OCI-M2 (cell line): ENCODE data around the gene TRIM33.
"Not testable (repeated sequence)": the region's sequence is repeated elsewhere in the genome, so short reads cannot be mapped to it uniquely, and the experiment has no call there.

ENCODE experiments used
- DNase-seq: peaks from one replicate; lab custom pipeline; 2025; ENCODE audit not compliant: unreplicated experiment; lab: John Stamatoyannopoulos, UW

Gene TRIM33

DNA sequence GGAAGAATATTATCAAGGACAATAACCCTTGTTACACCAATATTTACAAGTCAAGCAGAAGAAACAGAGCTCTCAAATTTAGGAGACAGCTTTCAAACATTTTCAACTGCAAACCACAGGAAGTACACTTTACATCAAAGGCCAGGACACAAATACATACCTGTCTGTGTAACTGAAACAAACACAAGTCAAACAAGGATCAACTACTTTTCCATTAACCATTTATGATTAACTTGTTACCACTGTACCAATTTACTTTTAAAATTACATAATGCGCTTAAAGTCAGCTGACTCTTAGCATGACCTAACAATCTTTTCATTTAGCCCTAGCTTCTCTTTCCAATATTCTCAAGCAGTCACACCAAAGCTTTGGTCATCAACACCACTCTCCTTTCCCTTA is 43.5 kb downstream of the TRIM33 start:
- no peak for DNase-seq

DNA sequence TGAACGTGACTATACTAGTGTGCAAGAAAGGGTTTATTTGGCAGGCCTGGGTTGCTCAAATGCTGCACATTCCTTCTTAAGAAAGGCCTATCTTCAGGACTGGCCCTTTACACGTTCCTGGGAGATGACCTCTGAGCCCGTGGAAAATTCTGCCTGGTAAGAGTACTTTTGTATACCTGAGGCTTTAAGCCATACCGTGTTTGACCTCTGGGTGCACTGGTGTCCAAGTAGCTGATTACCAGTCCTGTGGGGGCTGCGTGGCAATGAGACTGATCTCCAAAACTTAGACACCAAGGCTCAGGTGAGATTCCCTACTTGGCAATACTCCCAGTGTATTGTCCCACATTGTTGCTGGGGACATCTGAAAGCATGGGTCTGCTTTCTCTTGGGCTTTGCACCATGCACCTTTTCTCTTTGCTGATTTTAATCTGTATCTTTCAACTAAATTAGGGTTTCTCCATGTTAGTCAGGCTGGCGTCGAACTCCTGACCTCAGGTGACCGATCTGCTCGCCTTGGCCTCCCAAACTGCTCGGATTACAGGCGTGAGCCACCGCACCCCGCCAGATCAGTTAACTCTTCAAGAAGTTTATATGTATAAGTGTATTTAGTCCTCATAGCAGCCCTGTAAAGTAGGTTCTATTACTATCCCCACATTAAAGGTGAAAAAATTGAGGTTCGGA is 44.5 kb downstream of the TRIM33 start:
- no peak for DNase-seq

DNA sequence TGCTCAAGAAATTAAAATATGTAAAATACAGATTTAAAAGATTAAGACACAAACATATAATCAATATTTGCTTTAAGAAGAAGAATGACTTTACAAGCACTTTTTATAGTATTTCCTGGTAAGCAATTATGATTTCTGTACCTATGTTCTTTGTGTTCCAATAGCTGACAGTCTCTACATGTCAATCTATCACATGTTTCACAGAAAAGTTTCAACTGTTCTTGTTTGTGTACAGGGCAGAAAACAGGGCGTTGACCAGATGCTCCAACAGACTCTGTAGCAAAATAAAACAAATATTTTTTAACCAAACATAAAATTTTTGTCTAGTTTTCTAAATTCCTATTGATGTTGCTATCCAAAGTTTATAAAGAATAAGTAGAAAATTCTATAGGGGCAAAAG is 48.0 kb downstream of the TRIM33 start:
- DNase-seq: no peak

DNA sequence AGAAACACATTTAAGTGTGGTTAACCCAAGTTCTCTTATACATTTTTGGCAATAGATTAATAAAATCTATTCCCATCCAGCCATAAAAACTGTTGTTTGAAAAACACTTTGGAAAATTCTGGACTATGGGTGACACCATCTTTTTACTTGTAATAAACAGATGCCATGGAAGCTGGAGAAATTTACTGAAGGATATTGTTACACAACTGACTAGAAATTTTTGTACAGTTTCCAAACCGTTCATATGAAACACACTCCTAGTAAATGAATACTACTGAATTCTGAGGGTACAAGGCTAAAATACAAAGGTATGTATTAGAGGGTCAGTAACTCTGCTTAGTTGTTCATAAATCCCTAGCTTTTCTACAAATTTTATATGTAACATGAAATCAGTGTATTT is 48.7 kb downstream of the TRIM33 start:
- DNase-seq: no peak

DNA sequence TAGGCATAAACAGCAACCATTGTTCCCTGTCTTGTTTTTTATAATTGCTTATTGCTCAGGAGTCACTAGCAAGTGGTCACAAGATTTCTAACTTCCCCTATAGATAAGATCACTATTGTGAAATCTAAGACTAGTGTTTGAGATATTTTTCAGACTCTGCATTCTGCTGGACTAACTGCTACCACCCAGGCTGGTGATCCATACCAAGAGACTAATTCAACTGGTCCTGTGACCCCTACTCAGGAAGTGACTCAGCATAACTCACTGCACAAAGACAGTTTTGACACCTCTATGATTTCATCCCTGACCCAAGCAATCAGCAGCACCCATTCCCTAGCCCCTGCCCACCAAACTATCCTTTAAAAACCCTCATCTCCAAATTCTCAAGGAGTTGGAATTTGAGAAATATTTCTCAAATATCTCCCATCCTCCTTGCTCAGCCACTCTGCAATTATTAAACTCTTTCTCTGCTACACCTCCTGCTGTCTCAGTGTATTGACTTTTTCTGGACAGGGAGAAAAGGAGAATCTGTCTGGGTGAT is 52.7 kb downstream of the TRIM33 start:
- no peak for DNase-seq

DNA sequence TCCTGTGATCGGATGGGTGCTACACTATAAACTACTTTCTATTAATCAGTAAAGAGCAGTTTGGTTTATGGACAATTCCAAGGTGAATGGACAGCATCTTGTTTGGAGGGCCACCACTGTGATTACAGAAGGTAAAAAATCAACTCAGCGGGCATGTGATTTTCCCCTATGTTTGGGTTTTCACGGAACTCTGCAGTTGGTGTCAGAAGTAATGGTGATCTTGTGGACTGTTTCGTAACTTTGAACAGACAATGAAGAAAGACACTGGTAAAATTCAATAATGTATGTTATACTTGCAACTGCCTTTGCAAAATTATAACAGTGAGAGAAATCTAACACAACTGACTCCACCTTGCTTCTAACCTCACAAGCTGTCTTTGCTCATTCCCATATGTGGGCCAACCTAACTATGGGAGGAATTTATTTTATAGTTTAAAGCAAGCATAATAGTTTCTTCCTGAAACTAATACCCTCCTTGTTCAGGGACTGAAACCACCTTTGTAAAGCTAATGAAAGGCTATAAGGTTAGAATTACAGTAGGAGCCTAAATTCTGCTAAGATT is 53.2 kb downstream of the TRIM33 start:
- no peak for DNase-seq

DNA sequence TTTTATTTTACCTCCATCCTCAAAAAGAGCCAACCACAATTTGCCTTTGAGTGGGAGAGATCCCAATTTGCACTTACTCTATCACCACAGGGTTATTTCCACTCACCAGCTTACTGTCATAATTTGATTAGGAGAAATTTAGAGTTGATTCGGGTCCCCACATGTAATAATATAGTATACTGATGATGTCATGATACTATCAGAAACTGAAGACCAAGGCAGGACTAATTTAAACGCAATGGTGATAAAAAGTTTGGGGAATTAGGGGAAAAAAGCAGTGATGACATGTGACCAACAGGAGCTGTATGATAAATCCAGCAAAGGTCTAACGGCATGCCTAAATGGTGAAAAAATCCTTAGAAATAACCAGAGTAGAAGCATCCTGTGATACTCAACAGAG is 54.4 kb downstream of the TRIM33 start:
- DNase-seq: no peak

DNA sequence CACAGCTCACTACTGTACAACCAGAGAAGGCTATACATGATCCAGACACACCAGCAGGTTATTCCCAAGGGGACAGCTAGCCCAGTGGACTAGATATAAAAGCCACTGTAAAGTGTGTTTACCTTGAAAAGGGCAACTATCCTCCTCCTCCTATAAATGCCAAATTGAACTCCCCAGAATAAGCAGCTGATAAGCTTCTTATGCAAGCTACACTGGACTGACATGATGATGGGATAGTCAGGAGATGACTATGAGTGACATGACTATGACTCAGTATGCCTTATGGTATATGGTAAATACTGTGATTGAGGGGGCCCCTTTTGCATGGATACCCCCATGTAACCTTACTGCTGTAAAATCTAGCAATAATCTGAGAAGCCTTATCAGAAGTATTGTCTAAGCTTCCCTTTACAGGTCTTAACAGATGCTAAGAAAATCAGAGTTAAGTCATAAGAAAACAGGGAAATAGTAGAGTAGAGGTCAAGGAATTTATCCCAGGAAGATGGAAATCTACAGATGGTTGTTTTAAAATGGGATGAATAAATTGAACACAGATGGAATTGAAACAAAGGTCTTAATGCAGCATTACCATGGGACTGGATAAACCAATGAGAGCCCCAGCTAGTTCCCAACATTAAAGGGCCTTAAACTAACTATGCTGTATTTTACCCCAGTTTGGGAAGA is 55.8 kb downstream of the TRIM33 start:
- DNase-seq: no peak

DNA sequence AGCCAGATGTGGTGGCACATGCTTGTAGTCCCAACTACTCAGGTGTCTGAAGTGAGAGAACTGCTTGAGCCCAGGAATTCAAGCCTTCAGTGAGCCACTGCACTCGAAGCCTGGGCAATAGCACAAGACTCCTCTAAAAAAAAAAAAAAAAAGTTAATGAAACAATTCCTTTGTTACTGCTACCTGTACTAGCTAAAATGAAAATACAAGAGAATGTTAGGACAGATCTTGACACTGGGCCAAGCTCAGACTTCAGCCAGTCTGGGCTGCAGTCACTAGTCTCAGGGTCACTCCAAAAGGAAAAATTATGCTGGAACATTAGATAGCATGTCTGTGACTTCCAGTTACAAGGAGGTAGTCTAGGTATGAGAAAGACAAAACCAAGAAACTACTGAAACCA is 56.5 kb downstream of the TRIM33 start:
- DNase-seq: no peak

DNA sequence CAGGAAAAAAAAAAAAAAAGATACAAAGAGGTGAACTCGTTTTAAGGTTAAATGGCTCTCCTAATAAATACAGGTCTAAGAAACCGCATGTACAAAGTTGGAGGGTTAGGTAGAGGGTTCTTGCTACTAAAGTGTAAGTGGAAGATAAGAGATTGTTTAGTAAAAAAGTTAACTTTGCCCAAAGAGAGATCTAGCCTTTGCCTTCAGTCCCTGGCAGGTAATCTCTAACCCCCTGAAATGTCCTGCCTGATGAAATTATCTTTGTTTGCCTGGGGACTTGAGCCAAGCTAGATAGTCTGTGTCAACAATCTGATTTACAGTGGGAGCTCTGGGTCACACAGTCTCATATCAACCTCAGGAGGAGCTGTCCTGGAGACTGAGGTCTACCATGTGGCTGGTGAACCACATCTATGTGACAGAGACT is 57.6 kb downstream of the TRIM33 start:
- no peak for DNase-seq

DNA sequence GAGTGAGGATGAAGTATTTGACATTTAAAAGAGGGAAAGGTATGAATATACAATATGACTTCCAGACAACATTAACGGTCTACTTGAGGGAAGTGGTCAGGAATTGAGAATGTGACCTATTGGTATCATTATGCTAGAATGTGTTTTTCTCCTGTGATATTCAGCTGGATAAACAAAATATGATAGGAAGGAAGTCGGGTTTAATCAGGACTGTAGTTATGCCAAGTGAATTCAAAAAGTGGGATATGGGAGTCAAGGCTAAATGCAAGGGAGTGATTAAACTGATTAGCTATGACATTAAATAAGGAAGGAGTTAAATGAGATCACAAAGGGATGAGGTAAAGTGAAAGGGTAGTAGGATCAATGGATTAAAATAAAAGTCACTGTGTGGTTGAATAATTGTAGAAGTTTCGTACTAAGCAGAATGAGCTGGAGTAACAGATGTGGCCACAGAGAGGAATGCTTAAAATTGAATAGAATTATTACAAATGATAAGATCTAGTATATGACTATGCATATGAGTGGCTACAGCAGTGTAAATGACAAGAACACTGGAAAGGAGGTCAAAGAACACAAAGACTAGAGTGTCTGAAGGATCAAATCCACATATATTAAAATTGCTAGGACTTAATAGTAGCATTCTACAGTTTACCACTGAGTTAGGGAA is 62.5 kb downstream of the TRIM33 start:
- DNase-seq: no peak

DNA sequence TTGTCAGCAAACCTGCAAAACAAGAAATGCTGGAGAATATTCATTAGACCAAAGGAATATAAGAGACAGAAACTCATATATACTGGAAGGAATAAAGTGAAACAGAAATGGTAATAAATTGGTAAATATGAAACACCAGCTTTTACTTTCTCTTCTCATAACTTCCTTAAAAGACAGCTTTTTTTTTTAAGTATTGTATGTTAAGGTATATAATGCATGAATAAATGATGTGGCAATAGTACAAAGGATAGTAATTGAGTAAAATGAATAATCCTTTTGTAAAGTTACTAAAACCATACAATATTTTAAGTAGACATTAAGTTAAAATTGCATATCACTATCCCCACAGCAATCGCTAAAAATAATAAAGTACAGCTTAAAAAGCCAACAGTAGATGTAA is 64.8 kb downstream of the TRIM33 start:
- DNase-seq: no peak

DNA sequence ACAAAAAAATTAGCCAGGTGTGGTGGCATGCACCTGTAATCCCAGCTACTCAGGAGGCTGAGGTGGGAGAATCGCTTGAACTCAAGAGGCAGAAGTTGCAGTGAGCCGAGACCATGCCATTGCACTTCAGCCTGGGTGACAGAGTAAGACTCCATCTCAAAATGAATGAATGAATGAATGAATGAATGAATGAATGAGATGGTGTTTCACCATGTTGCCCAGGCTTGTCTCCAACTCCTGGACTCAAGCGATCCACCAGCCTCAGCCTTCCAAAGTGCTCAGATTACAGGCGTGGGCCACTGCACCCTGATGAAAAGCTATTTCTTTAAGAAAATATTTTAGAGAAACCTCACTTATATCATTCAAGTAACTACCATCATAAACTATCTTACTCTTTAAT is 67.8 kb downstream of the TRIM33 start:
- not testable (repeated sequence) for DNase-seq

DNA sequence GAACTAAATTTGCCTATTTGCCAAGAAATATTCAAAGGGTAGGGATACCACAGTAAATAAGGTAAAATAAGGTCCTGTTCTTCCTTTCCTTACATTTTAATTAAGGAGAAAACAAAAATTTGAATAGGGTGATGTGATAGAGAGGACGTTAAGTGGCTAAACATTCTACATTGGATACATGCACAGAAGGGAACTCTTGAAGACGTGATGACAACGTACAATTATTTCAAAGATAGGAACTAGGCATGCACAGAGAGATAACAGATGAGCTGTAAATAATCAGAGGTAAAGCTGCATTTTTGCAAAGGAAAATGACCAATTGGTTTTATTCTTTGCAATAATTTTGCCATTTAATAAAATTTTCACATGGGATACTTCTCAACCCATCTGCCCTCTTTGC is 69.7 kb downstream of the TRIM33 start:
- DNase-seq: no peak

DNA sequence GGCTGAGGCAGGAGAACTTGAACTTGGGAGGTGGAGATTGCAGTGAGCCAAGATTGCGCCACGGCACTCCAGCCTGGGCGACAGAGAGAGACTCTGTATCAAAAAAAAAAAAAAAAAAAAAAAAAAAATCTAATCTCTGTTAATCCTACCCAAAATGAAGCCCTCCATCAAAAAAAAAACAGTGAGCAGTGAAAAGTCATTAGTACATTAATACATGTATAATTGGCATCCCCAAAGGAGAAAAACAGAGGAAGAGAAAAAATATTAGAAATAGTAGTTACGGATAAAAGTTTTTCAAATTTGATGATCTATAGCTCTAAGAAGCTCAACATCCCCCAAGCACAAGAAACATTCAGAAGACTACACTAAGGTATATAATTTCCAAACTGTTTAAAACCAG is 71.6 kb downstream of the TRIM33 start:
- no peak for DNase-seq

DNA sequence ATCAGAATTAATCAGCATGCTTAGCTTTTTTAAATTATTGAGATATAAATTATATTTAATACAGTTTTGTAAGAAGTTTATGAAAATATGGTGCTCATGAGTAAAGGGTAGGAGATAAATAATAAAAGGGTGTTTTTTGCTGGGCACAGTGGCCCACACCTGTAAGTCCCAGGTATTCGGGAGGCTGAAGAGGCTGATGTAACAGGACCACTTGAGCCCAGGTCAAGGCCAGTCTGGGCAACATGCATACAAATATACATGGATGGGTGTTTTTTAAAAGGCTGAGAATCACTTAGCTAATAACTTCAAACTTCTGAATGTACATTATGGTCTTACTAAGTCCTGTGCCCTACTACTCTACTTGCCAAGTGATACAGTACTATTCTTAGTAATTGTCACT is 73.2 kb downstream of the TRIM33 start:
- no peak for DNase-seq

DNA sequence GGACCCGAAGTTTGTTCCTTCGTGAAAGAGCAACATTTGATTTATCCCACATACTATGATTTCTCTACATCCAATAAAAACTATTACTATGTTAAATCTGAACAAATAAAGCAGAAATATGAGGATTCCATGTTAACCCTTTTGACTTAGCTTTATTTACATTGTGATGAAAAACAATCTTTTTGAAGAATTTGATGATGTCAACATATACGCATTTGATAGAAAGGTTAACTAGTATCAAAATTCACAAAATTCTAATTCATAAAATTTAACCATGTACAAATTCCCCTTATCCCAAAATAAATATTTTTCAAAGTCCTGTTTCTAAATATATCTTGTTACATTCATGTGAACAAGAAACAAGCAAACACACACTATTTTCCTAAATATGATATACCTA is 74.2 kb downstream of the TRIM33 start:
- no peak for DNase-seq

DNA sequence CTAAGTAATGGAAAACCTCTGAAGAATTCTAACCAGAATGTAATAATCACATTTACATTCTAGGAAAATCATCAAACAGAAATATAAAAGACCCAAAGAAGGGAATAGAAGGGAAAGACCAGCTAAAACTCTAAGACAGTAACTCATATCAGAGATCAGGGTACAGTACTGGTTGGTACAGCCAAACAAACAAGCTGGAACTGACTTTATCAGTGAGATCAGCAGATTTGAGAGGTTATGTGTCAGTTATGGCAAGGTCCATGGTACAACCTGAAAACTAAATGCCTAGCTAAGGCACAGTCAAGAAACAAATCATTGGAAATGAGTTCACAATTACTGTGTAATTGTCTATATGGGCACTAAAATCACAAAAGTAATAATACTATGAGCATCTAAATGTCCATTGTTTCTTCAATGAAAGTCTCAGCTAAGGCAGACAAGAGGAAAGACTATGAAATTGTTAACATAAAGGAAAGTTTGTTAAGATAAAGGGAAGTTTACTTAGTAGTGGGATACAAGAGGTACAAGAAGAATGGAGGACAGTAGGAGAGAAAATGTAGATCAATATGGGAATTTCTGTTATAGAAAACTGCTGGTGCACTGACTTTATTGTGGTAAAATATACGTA is 75.8 kb downstream of the TRIM33 start:
- DNase-seq: no peak

DNA sequence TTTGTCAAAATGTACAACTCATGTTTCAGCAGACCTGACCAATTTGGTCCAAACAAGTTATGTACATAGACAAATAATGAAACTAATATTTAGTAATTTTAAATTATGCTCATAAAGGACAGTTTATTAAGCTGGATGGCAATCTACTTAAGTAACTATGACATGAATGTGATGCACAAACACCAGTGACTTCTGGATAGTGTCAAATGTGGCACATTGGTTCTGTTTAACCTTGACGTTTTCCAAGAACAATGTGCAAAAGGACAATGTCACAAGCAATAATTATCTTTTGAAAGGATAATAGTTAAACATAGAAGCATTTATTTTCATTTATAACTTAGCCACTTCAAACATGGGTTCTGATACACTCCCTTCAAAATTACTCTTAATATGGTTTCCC is 80.0 kb downstream of the TRIM33 start:
- no peak for DNase-seq

DNA sequence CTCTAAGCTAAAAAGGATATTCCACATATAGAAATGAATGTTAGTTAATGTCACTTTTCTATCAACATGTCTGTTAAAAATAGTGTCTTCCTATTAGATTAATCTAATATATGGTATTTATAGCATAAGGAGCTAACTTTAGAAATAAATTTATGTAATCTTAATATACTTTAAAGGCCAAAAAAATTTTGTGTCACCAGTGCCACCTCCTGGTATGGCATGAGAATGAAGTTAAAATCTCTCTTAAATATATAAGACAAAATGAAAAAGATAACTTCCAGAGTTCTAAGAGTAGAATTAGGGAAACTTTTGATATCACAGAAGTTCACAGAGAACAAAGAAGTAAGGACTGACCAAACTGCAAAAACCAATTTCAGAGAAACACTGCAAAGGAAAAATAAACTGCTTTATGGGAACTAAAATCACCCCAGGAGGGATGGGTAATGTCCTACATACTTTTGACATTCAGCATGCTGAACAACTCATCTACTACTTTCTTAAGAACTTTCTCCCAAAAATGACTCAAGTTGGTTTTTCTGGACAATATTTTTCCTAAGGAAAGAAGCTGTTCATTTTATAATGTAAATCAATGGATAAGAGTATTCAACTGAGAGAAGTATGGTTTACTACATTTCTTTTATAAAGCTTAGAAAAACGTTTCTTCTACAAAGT is 82.8 kb downstream of the TRIM33 start:
- no peak for DNase-seq

DNA sequence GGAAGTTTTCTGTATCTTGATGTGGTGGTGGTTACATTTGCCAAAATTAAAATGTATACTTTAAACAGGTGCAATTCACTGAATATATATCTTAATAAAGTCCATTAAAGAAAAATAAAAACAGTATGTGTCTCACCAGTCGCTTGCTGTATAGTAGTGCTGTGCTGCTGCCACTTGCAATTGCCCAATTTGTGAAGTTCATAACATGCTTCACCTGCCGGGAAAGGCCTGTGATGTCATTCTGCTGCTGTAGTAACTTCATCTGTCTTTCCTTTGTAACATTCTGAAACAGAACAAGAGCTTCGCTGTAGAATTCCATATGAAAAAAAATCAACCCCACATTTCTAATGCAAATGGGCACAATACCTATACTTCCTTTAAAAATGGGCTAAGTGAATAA is 83.4 kb downstream of the TRIM33 start:
- no peak for DNase-seq
